CD14-positive monocyte (primary cell): Measurements from ENCODE around the gene NAGPA. TPM values are rescaled to one million over a fixed set of nuclear protein-coding genes. Genes with fewer than 3 reads are reported as not detected.

Experiments used
- DNase-seq, 3 donors: peaks; one replicate each; pipeline ENCODE4 v3.0.0-alpha.2; 2011 to 2022
- H2AFZ ChIP-seq: 2 replicates; pipeline ENCODE4 v1.6.0; 2012; ENCODE audit warnings: mild to moderate bottlenecking, low read depth, low read length, inconsistent platforms; ENCODE audit not compliant: insufficient read depth, poor library complexity, severe bottlenecking
- H3K27ac ChIP-seq, 2 donors: 1 replicate in 1 of 2; 2 replicates in 1 of 2; pipeline ENCODE4 v1.5.1; 2012 to 2013; ENCODE audit warnings: low read length in 2 of 2, control low read depth in 1 of 2, inconsistent platforms in 1 of 2, low read depth in 1 of 2, mild to moderate bottlenecking in 1 of 2
- H3K27me3 ChIP-seq, 2 donors: one replicate each; pipeline versions ENCODE4 v1.6.0 to v1.6.1; 2011 to 2013; ENCODE audit warnings: low read length in 2 of 2; ENCODE audit not compliant: control insufficient read depth in 2 of 2, insufficient read depth in 2 of 2
- H3K36me3 ChIP-seq, 2 donors: replicated peaks in 1 of 2; 1 replicate in 1 of 2; 2 replicates in 1 of 2; pipeline versions ENCODE4 v1.5.1 to v1.6.1; 2012 to 2013; ENCODE audit warnings: low read length in 2 of 2, control low read depth in 1 of 2, inconsistent platforms in 1 of 2, mild to moderate bottlenecking in 1 of 2; ENCODE audit not compliant: insufficient read depth in 2 of 2, control insufficient read depth in 1 of 2
- H3K4me1 ChIP-seq, 2 donors: 1 replicate in 1 of 2; 2 replicates in 1 of 2; pipeline versions ENCODE4 v1.5.1 to v1.6.1; 2012 to 2013; ENCODE audit warnings: low read length in 2 of 2, control low read depth in 1 of 2, inconsistent platforms in 1 of 2, mild to moderate bottlenecking in 1 of 2, moderate library complexity in 1 of 2; ENCODE audit not compliant: insufficient read depth in 2 of 2, control insufficient read depth in 1 of 2
- H3K4me2 ChIP-seq: replicated peaks from 2 replicates; pipeline ENCODE3; 2012; ENCODE audit warnings: low read length, moderate library complexity, mild to moderate bottlenecking; ENCODE audit not compliant: poor library complexity, severe bottlenecking; ENCODE audit errors: extremely low read depth
- H3K4me3 ChIP-seq, 3 experiments: fragments of 200-600 bp in 1 of 3; sonication (generic) in 1 of 3; replicated peaks in 1 of 3; 1 replicate in 2 of 3; 2 replicates in 1 of 3; pipeline ENCODE4 v1.5.1; 2011 to 2013; ENCODE audit warnings: low read length in 3 of 3, mild to moderate bottlenecking in 3 of 3, control low read depth in 2 of 3, low read depth in 2 of 3, inconsistent platforms in 1 of 3, moderate library complexity in 1 of 3
- H3K79me2 ChIP-seq: 2 replicates; pipeline ENCODE4 v1.6.0; 2012; ENCODE audit warnings: mild to moderate bottlenecking, control low read depth, inconsistent platforms, low read length, moderate library complexity; ENCODE audit not compliant: insufficient read depth
- H3K9ac ChIP-seq: 2 replicates; pipeline ENCODE4 v1.6.0; 2017; ENCODE audit warnings: low read length, mild to moderate bottlenecking; ENCODE audit not compliant: insufficient read depth, poor library complexity, severe bottlenecking
- H3K9me3 ChIP-seq, 2 donors: replicated peaks in 1 of 2; 1 replicate in 1 of 2; 2 replicates in 1 of 2; pipeline versions ENCODE4 v1.5.1 to v1.6.1; 2012 to 2013; ENCODE audit warnings: low read length in 2 of 2, control low read depth in 1 of 2; ENCODE audit not compliant: control insufficient read depth in 1 of 2, insufficient read depth in 1 of 2
- H4K20me1 ChIP-seq: 2 replicates; pipeline ENCODE4 v1.6.0; 2012; ENCODE audit warnings: mild to moderate bottlenecking, low read length, control low read depth, moderate library complexity; ENCODE audit not compliant: insufficient read depth
- H3K27ac Mint-ChIP-seq, 7 donors: one replicate each; pipeline ENCODE4 v1.8.0; 2020; ENCODE audit warnings: mild to moderate bottlenecking in 7 of 7, mixed read lengths in 7 of 7, moderate library complexity in 6 of 7, inconsistent platforms in 2 of 7
- H3K27me3 Mint-ChIP-seq, 3 donors: one replicate each; pipeline ENCODE4 v1.8.0; 2021 to 2022; ENCODE audit warnings: low read depth in 3 of 3, mild to moderate bottlenecking in 3 of 3, mixed read lengths in 3 of 3, moderate library complexity in 3 of 3, inconsistent platforms in 1 of 3
- H3K36me3 Mint-ChIP-seq, 2 donors: one replicate each; pipeline ENCODE4 v1.8.0; 2020; ENCODE audit warnings: mixed read lengths in 2 of 2, inconsistent platforms in 1 of 2, mild to moderate bottlenecking in 1 of 2
- H3K4me1 Mint-ChIP-seq: one replicate; pipeline ENCODE4 v1.8.0; 2020; ENCODE audit warnings: mild to moderate bottlenecking, mixed read lengths
- H3K4me3 Mint-ChIP-seq, 2 donors: one replicate each; pipeline ENCODE4 v1.8.0; 2020; ENCODE audit warnings: mild to moderate bottlenecking in 2 of 2, mixed read lengths in 2 of 2, moderate library complexity in 1 of 2
- H3K9me3 Mint-ChIP-seq, 7 donors: one replicate each; pipeline ENCODE4 v1.8.0; 2020 to 2022; ENCODE audit warnings: mixed read lengths in 7 of 7, mild to moderate bottlenecking in 6 of 7, moderate library complexity in 6 of 7, inconsistent platforms in 2 of 7
- CTCF ChIP-seq: fragments of 200-600 bp; IDR thresholded peaks from one replicate; pipeline ENCODE4 v1.8.0; 2022; ENCODE audit warnings: antibody characterized with exemption, mild to moderate bottlenecking
- WGBS: methylation state at CpG from one replicate; pipeline ENCODE4 v1.1.5; 2013; ENCODE audit warnings: missing lambda C conversion rate; ENCODE audit not compliant: insufficient coverage; 5-methylcytosine and 5-hydroxymethylcytosine counted together
- intact Hi-C, 2 donors: fragments of 100-400 bp; cut with micrococcal nuclease; formaldehyde crosslinking; loops; one replicate each; pipeline versions ENCODE4 v1.15.0 to v1.15.1; 2023
- polyA plus RNA-seq, 3 donors: library from polyadenylated mRNA; depleted of rRNA in 1 of 3; unstranded in 2 of 3; stranded (reverse) in 1 of 3; fragments of 300-500 nt in 2 of 3; fragments of >200 nt in 1 of 3; fragmentation: Illumina TruSeq in 2 of 3; gene quantifications; 1 replicate in 2 of 3; 2 replicates in 1 of 3; pipeline ENCODE4 v1.2.3, GENCODE V29; 2012 to 2021

The NAGPA gene
- polyA plus RNA-seq, 3 donors: 44.1 to 51.5 (median 44.9) TPM

DNA sequence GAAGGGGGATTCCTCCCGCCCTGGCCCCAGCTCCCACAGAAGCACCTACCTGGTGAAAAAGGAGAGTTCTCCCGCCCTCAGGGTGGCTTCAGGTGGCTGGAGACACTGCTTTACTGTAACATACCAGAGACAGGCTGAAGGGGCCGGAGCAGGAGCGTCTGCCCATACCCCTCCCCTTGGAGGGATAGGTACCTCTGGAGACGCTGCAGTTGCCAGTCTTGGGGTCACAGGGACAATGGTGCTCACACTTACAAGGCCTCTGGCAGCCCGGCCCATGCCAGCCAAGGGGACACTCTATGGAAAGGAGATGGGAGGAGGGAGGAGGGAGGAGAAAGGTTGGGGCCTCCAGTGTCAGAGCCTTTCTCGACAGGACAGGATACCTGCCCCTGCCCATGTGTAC is 6.6 kb downstream of the NAGPA start:
- Mint-ChIP-seq H3K27ac (no peak overlapping the region), H3K4me1 (peaks cover 10% of the 10 kb centered on the region), H3K27me3 (peaks cover 0 to 3% (median 3%) of the 10 kb centered on the region in 3 donors), H3K36me3 (peaks cover 51 to 71% of the 10 kb centered on the region in 2 donors), H3K9me3 (peaks cover 0 to 2% (median 0%) of the 10 kb centered on the region in 7 donors), H3K4me3 (no peak overlapping the region)
- no peak overlapping the region for H3K4me3 ChIP-seq
- DNase-seq: no peak
- peaks cover 39 to 69% of the 10 kb centered on the region in 2 donors for H3K36me3 ChIP-seq
- no peaks in the 10 kb centered on the region for H3K27me3 ChIP-seq
- no peak overlapping the region for H3K9ac ChIP-seq
- 91% methylated on average over 6 of the region's 7 CpGs for WGBS
- no peak overlapping the region for H3K4me2 ChIP-seq
- no peaks in the 10 kb centered on the region for H3K79me2 ChIP-seq
- H3K4me1 ChIP-seq: peaks cover 0 to 3% of the 10 kb centered on the region in 2 donors
- H2AFZ ChIP-seq: no peak overlapping the region
- H4K20me1 ChIP-seq: peaks cover 3% of the 10 kb centered on the region
- intact Hi-C loops: no loop called here
- no peak overlapping the region for H3K27ac ChIP-seq
- TF ChIP-seq CTCF: no peak
- H3K9me3 ChIP-seq: no peaks in the 10 kb centered on the region

GRCh38 chr16:5026664-5027063 is 7.1 kb downstream of the NAGPA start:
- peaks cover 39 to 69% of the 10 kb centered on the region in 2 donors for H3K36me3 ChIP-seq
- intact Hi-C loops: no loop called here
- no peaks in the 10 kb centered on the region for H3K79me2 ChIP-seq
- no peaks in the 10 kb centered on the region for H3K9me3 ChIP-seq
- no peak overlapping the region for H3K4me3 ChIP-seq
- peaks cover 48 to 68% of the 10 kb centered on the region in 2 donors for H3K36me3 Mint-ChIP-seq
- 96% methylated on average over 5 of the region's 8 CpGs for WGBS
- no peaks in the 10 kb centered on the region for H4K20me1 ChIP-seq
- H3K27ac ChIP-seq: no peak overlapping the region
- no peak for TF ChIP-seq CTCF
- H3K9ac ChIP-seq: no peak overlapping the region
- H3K4me1 Mint-ChIP-seq: peaks cover 6% of the 10 kb centered on the region
- H3K4me2 ChIP-seq: no peak overlapping the region
- H3K27ac Mint-ChIP-seq: no peak overlapping the region
- no peak for DNase-seq
- no peak overlapping the region for H2AFZ ChIP-seq
- no peaks in the 10 kb centered on the region for H3K9me3 Mint-ChIP-seq
- peaks cover 0 to 3% (median 1%) of the 10 kb centered on the region in 3 donors for H3K27me3 Mint-ChIP-seq
- no peaks in the 10 kb centered on the region for H3K4me1 ChIP-seq
- H3K27me3 ChIP-seq: no peaks in the 10 kb centered on the region
- no peak overlapping the region for H3K4me3 Mint-ChIP-seq
